HG03135 (cell line): ENCODE results near the gene UNC5A.

Experiments
- ATAC-seq: cut with Tn5 transposase; IDR thresholded peaks from one replicate; pipeline ENCODE4 v1.9.1; 2021; ENCODE audit warnings: mild to moderate bottlenecking, moderate library complexity; ENCODE audit not compliant: unreplicated experiment

Gene UNC5A

GRCh38 chr5:176819476-176819875 is 9.1 kb downstream of the UNC5A start:
- ATAC-seq: no peak

DNA sequence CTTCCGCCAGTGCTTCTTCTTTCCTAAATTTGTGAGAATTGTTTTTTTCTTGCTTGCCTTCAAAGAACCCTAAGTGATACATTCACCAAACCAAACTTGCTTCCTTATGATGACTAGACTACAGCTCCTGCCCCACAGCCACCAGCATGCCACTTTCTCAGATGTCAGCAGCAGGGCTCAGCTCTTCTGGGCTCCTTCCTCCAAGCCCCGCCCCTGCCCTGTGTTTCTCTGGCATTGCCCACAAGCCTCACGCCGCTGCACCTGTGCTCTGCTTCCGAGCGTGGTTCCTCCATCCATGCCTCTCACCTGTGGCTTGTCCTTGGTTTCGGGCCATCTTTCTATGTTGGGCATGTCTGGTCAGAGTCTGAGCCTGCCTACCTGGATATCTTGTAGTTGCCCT is 10.6 kb downstream of the UNC5A start:
- ATAC-seq: no peak

GRCh38 chr5:176821441-176821840 is 11.1 kb downstream of the UNC5A start:
- ATAC-seq: no peak

- no peak for ATAC-seq
Observed at GRCh38 chr5:176822041-176822792, 11.9 kb downstream of the UNC5A start.

- no peak for ATAC-seq
Observed at GRCh38 chr5:176822793-176823481, 12.6 kb downstream of the UNC5A start.

GRCh38 chr5:176823869-176824412 is 13.6 kb downstream of the UNC5A start:
- no peak for ATAC-seq

- no peak for ATAC-seq
Observed at GRCh38 chr5:176824604-176825003, 14.2 kb downstream of the UNC5A start.

- no peak for ATAC-seq
Observed at GRCh38 chr5:176825234-176825633, 14.9 kb downstream of the UNC5A start.

GRCh38 chr5:176825957-176826356 is 15.6 kb downstream of the UNC5A start:
- no peak for ATAC-seq

- no peak for ATAC-seq
Observed at GRCh38 chr5:176827736-176828414, 17.5 kb downstream of the UNC5A start.

DNA sequence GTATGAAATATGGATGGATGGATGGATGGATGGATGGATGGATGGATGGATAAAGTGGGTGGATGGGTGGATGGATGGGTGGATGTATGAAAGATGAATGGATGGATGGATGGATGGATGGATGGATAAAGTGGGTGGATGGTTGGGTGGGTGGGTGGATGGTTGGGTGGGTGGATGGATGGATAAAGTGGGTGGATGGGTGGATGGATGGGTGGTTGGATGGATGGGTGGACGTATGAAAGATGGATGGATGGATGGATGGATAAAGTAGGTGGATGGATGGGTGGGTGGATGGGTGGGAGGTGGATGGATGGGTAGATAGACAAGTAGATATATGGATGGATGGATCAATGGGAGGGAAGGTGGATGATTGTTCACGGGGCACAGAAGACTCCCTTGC is 19.0 kb downstream of the UNC5A start:
- no peak for ATAC-seq

- no peak for ATAC-seq
Observed at GRCh38 chr5:176830422-176830994, 20.1 kb downstream of the UNC5A start.

- ATAC-seq: no peak
Observed at GRCh38 chr5:176830995-176831423, 20.6 kb downstream of the UNC5A start.

DNA sequence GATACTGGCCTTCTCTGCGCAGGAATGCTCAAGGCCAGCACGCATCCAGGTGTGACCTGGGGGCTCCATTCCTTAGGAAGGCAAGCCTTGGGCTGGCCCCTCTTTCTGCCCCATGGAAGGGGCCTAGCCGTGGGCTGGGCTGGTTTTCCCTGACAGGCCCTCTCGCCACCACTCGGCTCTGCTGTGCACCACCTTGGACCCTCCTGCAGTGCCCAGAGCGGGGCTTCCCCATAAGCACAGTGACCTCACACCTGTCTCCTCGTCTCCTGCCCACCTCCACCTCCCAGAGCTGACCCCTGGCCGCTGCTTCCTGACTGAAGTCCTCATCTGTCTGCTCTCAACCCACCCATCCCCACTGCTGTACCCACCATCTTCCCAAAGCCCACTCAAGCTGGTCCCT is 21.1 kb downstream of the UNC5A start:
- ATAC-seq: no peak

GRCh38 chr5:176832162-176832561 is 21.8 kb downstream of the UNC5A start:
- ATAC-seq: no peak

GRCh38 chr5:176833286-176833685 is 22.9 kb downstream of the UNC5A start:
- ATAC-seq: no peak

DNA sequence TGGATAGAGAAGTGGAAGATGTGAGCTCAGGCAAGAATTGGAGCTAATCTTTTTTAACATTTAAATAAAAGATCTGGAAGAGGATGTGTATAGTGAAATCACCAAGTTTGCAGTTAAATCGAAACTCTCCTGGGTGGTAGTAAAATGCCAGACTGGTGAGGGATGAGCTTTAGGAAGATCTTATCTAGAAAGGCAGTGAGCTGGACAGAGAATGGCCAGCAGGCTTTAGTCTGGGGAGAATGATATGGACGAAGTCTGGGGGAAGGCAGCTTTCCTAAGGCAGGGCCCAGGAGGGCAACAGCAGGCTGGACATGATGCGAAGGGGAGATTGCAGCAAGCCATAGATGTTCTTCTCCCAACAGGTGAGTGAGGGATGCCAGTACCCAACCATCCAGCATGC is 25.6 kb downstream of the UNC5A start:
- no peak for ATAC-seq

DNA sequence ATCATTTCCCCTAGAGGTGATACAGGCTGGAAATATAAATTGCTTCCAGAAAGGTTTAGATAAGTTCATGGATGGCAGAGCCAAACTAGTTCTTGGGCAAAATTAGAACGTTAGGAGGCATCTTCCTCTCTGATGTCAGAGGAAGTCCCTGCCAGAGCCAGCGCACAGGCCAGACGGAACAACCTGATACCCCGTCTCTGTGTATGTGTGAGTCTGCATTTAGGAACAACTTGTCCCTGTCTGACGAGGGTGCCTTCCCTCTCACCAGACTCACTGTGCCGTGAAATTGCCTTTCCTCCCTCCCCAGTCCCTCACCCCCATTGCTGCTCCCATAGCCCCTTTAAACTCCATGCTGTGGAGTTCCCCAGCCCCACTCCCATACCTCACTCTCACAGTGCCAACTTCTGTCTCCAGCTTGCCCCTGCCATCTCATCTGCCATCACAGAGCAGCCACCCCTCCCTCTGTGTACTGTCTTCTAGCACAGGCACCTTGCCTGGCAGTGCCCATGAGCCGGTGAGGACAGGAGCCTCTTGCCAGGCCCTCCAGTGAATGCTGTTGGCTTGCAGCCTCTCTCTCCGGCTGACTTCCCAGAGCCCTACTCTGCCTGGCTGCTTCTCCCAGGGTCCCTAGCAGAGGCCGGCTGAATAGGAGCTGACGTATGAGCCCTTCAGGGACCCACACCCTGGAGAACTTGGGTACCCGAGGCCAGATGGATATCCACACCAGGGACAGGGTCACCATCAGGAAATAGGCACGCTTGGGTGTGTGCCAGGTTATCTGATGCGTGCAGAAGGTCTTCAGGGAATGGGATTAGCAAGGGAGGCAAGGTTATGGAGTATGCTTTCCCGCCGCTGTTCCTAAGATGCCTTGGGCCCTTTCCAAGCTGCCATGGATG is 26.7 kb downstream of the UNC5A start:
- no peak for ATAC-seq

DNA sequence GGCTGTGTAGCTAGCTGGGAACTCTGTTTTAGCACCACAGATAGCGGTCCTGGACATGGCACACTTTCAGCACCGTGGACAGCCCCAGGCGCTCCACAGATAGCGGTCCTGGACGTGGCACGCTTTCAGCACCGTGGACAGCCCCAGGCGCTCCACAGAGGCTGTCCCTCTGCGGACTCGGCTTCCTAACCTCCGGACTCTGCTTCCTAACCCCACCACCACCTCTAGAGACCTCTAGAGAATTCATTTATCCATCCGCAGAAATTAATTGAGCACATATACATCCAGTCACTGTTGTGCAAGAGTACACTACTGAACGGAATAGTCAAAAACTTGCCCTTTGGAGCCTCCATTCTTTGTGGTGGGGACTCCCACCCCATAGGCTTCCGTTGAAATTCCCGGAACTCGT is 27.4 kb downstream of the UNC5A start:
- no peak for ATAC-seq

- no peak for ATAC-seq
Observed at GRCh38 chr5:176843673-176844072, 33.3 kb downstream of the UNC5A start.
